HL-60 (cell line): Measurements from ENCODE around the gene PLD2.
A peak's percentile ranks its signal among the peaks of the same experiment; 100 is the strongest.

Experiments
- DNase-seq, 2 experiments: peaks; one replicate each; pipeline ENCODE4 v3.0.0-alpha.2; 2010 to 2020; ENCODE audit warnings: low read depth in 1 of 2, low spot score in 1 of 2
- H3K27ac ChIP-seq: fragments of 250-450 bp; sonication (Bioruptor Pico); replicated peaks from 2 replicates; pipeline ENCODE4 v1.5.1; 2020; ENCODE audit warnings: mild to moderate bottlenecking, moderate library complexity
- H3K27me3 ChIP-seq: fragments of 250-450 bp; sonication (Bioruptor Pico); 2 replicates; pipeline ENCODE4 v1.5.1; 2021; ENCODE audit warnings: mild to moderate bottlenecking, moderate library complexity; ENCODE audit not compliant: insufficient read depth, poor library complexity, severe bottlenecking
- H3K4me3 ChIP-seq: replicated peaks from 2 replicates; pipeline ENCODE4 v1.5.1; 2011; ENCODE audit warnings: mild to moderate bottlenecking, control low read depth, low read length; ENCODE audit not compliant: insufficient read depth
- CTCF ChIP-seq: IDR thresholded peaks from one replicate; pipeline ENCODE4 v1.5.1; 2011; ENCODE audit warnings: low read length, control low read depth, inconsistent platforms; ENCODE audit not compliant: insufficient read depth
- GABPA ChIP-seq: IDR thresholded peaks from 2 replicates; pipeline ENCODE4 v1.6.1; 2012; ENCODE audit warnings: low read depth
- POLR2AphosphoS5 ChIP-seq: IDR thresholded peaks from 2 replicates; pipeline ENCODE4 v1.6.1; 2012; ENCODE audit warnings: low read depth
- SPI1 ChIP-seq: IDR thresholded peaks from 2 replicates; pipeline ENCODE4 v1.6.1; 2012; ENCODE audit warnings: low read depth, mild to moderate bottlenecking, borderline replicate concordance
- TF ChIP-seq, protein P1 (sequence below): IDR thresholded peaks from 2 replicates; pipeline ENCODE4 v1.6.1; 2012; ENCODE audit warnings: low read depth; ENCODE audit not compliant: insufficient replicate concordance

PLD2 gene

DNA sequence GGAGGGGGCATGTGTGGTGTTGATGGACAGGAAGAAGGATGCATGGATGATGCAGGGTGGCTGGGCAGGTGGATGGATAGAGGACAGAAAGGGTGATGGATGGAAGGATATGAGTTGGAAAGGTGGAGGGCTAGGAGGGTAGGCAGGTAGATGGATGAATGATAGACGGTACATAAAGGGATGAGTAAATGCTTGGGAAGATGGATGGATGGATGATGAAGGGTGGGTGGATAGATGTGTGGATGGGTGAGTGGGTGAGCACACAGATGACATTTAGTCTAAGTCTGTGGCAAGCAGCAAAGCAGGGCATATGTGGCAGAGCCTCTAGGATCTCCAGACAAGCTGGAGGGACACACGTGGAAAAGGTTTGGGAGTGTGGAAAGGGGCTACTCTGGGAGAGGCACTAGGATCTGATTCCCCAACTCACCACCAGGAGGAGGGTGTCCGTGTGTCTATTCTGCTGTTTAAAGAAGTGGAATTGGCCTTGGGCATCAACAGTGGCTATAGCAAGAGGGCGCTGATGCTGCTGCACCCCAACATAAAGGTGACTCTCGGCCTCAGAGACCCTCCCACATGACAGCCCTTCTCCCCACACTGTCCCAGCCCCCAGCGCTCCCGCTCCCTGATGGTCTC, 8.2 kb downstream of the PLD2 start:
- no peak overlapping the region for H3K4me3 ChIP-seq
- H3K27me3 ChIP-seq = no peaks in the 10 kb centered on the region
- TF ChIP-seq SPI1 = no peak
- peak; percentile 9 for TF ChIP-seq CTCF
- TF ChIP-seq, protein P1, sequence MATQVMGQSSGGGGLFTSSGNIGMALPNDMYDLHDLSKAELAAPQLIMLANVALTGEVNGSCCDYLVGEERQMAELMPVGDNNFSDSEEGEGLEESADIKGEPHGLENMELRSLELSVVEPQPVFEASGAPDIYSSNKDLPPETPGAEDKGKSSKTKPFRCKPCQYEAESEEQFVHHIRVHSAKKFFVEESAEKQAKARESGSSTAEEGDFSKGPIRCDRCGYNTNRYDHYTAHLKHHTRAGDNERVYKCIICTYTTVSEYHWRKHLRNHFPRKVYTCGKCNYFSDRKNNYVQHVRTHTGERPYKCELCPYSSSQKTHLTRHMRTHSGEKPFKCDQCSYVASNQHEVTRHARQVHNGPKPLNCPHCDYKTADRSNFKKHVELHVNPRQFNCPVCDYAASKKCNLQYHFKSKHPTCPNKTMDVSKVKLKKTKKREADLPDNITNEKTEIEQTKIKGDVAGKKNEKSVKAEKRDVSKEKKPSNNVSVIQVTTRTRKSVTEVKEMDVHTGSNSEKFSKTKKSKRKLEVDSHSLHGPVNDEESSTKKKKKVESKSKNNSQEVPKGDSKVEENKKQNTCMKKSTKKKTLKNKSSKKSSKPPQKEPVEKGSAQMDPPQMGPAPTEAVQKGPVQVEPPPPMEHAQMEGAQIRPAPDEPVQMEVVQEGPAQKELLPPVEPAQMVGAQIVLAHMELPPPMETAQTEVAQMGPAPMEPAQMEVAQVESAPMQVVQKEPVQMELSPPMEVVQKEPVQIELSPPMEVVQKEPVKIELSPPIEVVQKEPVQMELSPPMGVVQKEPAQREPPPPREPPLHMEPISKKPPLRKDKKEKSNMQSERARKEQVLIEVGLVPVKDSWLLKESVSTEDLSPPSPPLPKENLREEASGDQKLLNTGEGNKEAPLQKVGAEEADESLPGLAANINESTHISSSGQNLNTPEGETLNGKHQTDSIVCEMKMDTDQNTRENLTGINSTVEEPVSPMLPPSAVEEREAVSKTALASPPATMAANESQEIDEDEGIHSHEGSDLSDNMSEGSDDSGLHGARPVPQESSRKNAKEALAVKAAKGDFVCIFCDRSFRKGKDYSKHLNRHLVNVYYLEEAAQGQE = no peak
- TF ChIP-seq POLR2AphosphoS5 = no peak
- no peak for TF ChIP-seq GABPA
- H3K27ac ChIP-seq = no peak overlapping the region
- DNase-seq = no peak

DNA sequence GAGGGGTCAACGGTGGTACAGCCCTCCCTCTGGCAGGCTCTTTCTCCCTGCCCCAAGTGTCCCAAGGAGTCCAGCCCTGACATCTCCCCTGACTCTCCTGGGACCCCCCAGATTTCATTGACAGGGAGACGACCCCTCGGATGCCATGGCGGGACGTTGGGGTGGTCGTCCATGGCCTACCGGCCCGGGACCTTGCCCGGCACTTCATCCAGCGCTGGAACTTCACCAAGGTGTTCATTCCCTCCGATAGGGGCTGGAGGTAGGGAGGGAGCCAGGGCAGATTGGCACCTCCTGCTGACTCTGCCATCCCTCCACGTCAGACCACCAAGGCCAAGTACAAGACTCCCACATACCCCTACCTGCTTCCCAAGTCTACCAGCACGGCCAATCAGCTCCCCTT, 9.9 kb downstream of the PLD2 start:
- no peak overlapping the region for H3K27ac ChIP-seq
- no peaks in the 10 kb centered on the region for H3K27me3 ChIP-seq
- TF ChIP-seq, protein P1 = no peak
- no peak for TF ChIP-seq GABPA
- TF ChIP-seq CTCF = no peak
- TF ChIP-seq POLR2AphosphoS5 = no peak
- TF ChIP-seq SPI1 = no peak
- no peak for DNase-seq
- no peak overlapping the region for H3K4me3 ChIP-seq

DNA sequence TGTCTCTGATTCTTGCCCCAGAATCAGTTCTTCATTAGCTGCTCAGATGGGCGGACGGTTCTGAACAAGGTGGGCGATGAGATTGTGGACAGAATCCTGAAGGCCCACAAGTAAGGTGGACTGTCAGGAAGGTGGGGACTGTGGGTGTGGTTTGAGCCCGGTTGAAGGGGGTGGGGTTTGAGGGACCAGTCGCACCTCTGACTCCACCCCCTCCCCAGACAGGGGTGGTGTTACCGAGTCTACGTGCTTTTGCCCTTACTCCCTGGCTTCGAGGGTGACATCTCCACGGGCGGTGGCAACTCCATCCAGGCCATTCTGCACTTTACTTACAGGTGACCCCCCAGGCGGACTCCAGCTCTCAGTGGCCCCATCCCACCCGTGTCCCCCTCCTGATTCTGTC, 11.3 kb downstream of the PLD2 start:
- DNase-seq = no peak
- no peak overlapping the region for H3K4me3 ChIP-seq
- no peak for TF ChIP-seq POLR2AphosphoS5
- TF ChIP-seq, protein P1 = no peak
- no peak for TF ChIP-seq CTCF
- TF ChIP-seq SPI1 = no peak
- TF ChIP-seq GABPA = no peak
- H3K27me3 ChIP-seq = no peaks in the 10 kb centered on the region
- no peak overlapping the region for H3K27ac ChIP-seq
